NB4 (cell line): Measurements from ENCODE around the gene KSR1.

Experiments used
- DNase-seq: peaks from one replicate; pipeline ENCODE4 v3.0.0; 2010; ENCODE audit warnings: low read depth
- H3K4me3 ChIP-seq: one replicate; pipeline ENCODE4 v1.5.1; 2011; ENCODE audit warnings: mild to moderate bottlenecking, low read depth, low read length, moderate library complexity
- MAX ChIP-seq: IDR thresholded peaks from 2 replicates; pipeline ENCODE4 v1.6.1; 2011; ENCODE audit warnings: low read depth, low read length
- MYC ChIP-seq: IDR thresholded peaks from 2 replicates; pipeline ENCODE4 v1.6.1; 2011; ENCODE audit warnings: low read depth, low read length
- POLR2A ChIP-seq: IDR thresholded peaks from 2 replicates; pipeline ENCODE4 v1.6.1; 2011; ENCODE audit warnings: mild to moderate bottlenecking; ENCODE audit not compliant: insufficient read length; ENCODE audit errors: extremely low read depth
- TF ChIP-seq, protein P1 (sequence below): IDR thresholded peaks from one replicate; pipeline ENCODE4 v1.5.1; 2012; ENCODE audit warnings: low read depth, low read length

The KSR1 gene

GRCh38 chr17:27553019-27553511 is 96.8 kb downstream of the KSR1 start:
- TF ChIP-seq MYC (no peak), POLR2A (no peak), MAX (no peak)
- TF ChIP-seq, protein P1, sequence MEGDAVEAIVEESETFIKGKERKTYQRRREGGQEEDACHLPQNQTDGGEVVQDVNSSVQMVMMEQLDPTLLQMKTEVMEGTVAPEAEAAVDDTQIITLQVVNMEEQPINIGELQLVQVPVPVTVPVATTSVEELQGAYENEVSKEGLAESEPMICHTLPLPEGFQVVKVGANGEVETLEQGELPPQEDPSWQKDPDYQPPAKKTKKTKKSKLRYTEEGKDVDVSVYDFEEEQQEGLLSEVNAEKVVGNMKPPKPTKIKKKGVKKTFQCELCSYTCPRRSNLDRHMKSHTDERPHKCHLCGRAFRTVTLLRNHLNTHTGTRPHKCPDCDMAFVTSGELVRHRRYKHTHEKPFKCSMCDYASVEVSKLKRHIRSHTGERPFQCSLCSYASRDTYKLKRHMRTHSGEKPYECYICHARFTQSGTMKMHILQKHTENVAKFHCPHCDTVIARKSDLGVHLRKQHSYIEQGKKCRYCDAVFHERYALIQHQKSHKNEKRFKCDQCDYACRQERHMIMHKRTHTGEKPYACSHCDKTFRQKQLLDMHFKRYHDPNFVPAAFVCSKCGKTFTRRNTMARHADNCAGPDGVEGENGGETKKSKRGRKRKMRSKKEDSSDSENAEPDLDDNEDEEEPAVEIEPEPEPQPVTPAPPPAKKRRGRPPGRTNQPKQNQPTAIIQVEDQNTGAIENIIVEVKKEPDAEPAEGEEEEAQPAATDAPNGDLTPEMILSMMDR: no peak
- DNase-seq: no peak
- H3K4me3 ChIP-seq: no peak overlapping the region

DNA sequence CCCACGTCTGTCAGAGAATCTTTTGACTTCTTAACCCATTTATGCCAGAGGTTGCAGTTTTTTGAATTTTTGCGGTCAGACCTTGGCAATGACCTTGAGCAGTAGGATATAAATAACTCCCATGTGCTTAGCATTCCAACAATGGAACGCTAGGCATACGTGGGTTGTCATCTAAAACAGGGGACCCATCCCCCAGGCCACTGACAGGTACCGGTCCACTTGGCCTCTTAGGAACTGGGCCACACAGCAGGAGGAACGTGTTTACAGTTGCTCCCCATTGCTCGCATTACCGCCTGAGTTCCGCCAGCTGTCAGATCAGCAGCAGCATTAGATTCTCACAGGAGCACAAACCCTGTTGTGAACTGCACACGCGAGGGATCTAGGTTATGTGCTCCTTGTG is 97.9 kb downstream of the KSR1 start:
- no peak for TF ChIP-seq MAX
- TF ChIP-seq, protein P1: no peak
- TF ChIP-seq MYC: no peak
- TF ChIP-seq POLR2A: no peak
- no peak for DNase-seq
- H3K4me3 ChIP-seq: no peak overlapping the region

DNA sequence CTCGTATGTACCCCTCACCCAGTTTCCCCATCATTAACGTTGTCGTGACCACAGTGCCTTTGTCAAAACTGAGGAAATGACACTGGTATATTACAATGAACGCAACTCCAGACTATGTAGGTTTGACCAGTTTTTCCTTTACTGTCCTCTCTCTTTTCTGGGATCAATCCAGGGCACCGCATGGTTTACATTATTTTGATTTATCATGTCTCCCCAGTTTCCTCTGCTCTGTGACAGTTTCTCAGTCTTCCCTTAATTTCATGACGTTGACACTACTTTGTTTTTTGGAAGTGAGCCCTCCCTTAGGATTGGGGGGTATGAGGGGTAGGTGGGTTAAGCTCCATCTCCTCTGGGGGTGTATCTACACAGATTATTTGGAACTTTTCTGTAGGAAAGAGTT is 98.7 kb downstream of the KSR1 start:
- no peak overlapping the region for H3K4me3 ChIP-seq
- no peak for DNase-seq
- no peak for TF ChIP-seq POLR2A
- TF ChIP-seq, protein P1: no peak
- TF ChIP-seq MYC: no peak

- no peak for DNase-seq
- TF ChIP-seq MAX (no peak), POLR2A (no peak), MYC (no peak)
- TF ChIP-seq, protein P1: no peak
- no peak overlapping the region for H3K4me3 ChIP-seq
Observed at GRCh38 chr17:27555339-27555738, 99.1 kb downstream of the KSR1 start.

- no peak overlapping the region for H3K4me3 ChIP-seq
- TF ChIP-seq, protein P1: no peak
- TF ChIP-seq POLR2A (no peak), MYC (no peak), MAX (no peak)
- DNase-seq: no peak
Observed at GRCh38 chr17:27558341-27558740, 102.1 kb downstream of the KSR1 start.
